Spinal cord (tissue), 10 donors: Measurements from ENCODE around the gene IL6ST. TPM values are rescaled to one million over a fixed set of nuclear protein-coding genes. Genes with fewer than 3 reads are reported as not detected.

Experiments used
- DNase-seq, 6 donors: peaks; one replicate each; pipeline versions ENCODE4 v3.0.0 to v3.0.0-alpha.2; 2013 to 2015; ENCODE audit warnings: low spot score in 6 of 6, low read depth in 4 of 6
- H3K27ac ChIP-seq: one replicate; pipeline ENCODE4 v1.5.1; 2013; ENCODE audit warnings: low read depth, low read length, control low read depth
- H3K27me3 ChIP-seq: one replicate; pipeline ENCODE4 v1.6.1; 2013; ENCODE audit warnings: low read length; ENCODE audit not compliant: control insufficient read depth, insufficient read depth
- H3K36me3 ChIP-seq: one replicate; pipeline ENCODE4 v1.6.1; 2013; ENCODE audit warnings: low read length; ENCODE audit not compliant: control insufficient read depth, insufficient read depth
- H3K4me1 ChIP-seq: one replicate; pipeline ENCODE4 v1.6.1; 2013; ENCODE audit warnings: low read length; ENCODE audit not compliant: control insufficient read depth, insufficient read depth
- H3K4me3 ChIP-seq: one replicate; pipeline ENCODE4 v1.5.1; 2013; ENCODE audit warnings: low read depth, low read length, control low read depth
- H3K9me3 ChIP-seq: one replicate; pipeline ENCODE4 v1.6.1; 2013; ENCODE audit warnings: low read length; ENCODE audit not compliant: control insufficient read depth, insufficient read depth
- WGBS: methylation state at CpG from one replicate; pipeline ENCODE4 v1.1.5; 2013; ENCODE audit warnings: missing lambda C conversion rate; ENCODE audit not compliant: insufficient coverage; 5-methylcytosine and 5-hydroxymethylcytosine counted together
- polyA plus RNA-seq, 2 donors: library from polyadenylated mRNA; unstranded; fragments of 120-200 nt; gene quantifications; one replicate each; pipeline ENCODE4 v1.2.1, GENCODE V29; 2013; ENCODE audit not compliant: insufficient read length in 2 of 2
- total RNA-seq, 2 donors: library from RNA; depleted of rRNA in 1 of 2; stranded (reverse); fragments of 120-200 nt in 1 of 2; fragments of >200 nt in 1 of 2; gene quantifications; one replicate each; pipeline versions ENCODE4 v1.2.3 to v1.2.4, GENCODE V29; 2013 to 2014
- donor health status: healthy.

The IL6ST gene
- total and polyA plus RNA-seq, 4 donors: 49.9 to 246 (median 145) TPM

GRCh38 chr5:55907927-55908326, 86.8 kb downstream of the IL6ST start:
- 90% methylated on average over 2 of the region's 7 CpGs for WGBS
- H3K27me3 ChIP-seq: no peaks in the 10 kb centered on the region
- no peak for DNase-seq
- no peaks in the 10 kb centered on the region for H3K36me3 ChIP-seq
- H3K9me3 ChIP-seq: no peaks in the 10 kb centered on the region
- no peak overlapping the region for H3K4me3 ChIP-seq
- H3K4me1 ChIP-seq: no peaks in the 10 kb centered on the region
- no peak overlapping the region for H3K27ac ChIP-seq

- no peaks in the 10 kb centered on the region for H3K36me3 ChIP-seq
These were observed 89.5 kb downstream of the IL6ST start for GRCh38 chr5:55905251-55905650.

GRCh38 chr5:55904152-55904551, 90.6 kb downstream of the IL6ST start:
- Histone ChIP-seq H3K27me3 (no peaks in the 10 kb centered on the region), H3K36me3 (no peaks in the 10 kb centered on the region), H3K27ac (no peak overlapping the region), H3K9me3 (no peaks in the 10 kb centered on the region), H3K4me1 (no peaks in the 10 kb centered on the region), H3K4me3 (no peak overlapping the region)
- 90% methylated on average over 3 of the region's 3 CpGs for WGBS
- DNase-seq: peak in 1 of 6 donors; percentile 56

More at GRCh38 chr5:55905251-55905650, 89.5 kb downstream of the IL6ST start:
- H3K27me3 ChIP-seq: no peaks in the 10 kb centered on the region
- no peak for DNase-seq
- H3K4me1 ChIP-seq: no peaks in the 10 kb centered on the region
- no peak overlapping the region for H3K27ac ChIP-seq
- no peak overlapping the region for H3K4me3 ChIP-seq
- no CpG with 5 or more reads among the region's 4 CpGs for whole genome bisulfite sequencing
- no peaks in the 10 kb centered on the region for H3K9me3 ChIP-seq

GRCh38 chr5:55903121-55903701, 91.6 kb downstream of the IL6ST start:
- Histone ChIP-seq H3K9me3 (no peaks in the 10 kb centered on the region), H3K27me3 (no peaks in the 10 kb centered on the region), H3K27ac (no peak overlapping the region), H3K36me3 (no peaks in the 10 kb centered on the region), H3K4me3 (no peak overlapping the region), H3K4me1 (no peaks in the 10 kb centered on the region)
- WGBS: 89% methylated on average over 19 of the region's 19 CpGs
- no peak for DNase-seq

- H3K4me3 ChIP-seq: no peak overlapping the region
- no peaks in the 10 kb centered on the region for H3K27me3 ChIP-seq
- no peaks in the 10 kb centered on the region for H3K36me3 ChIP-seq
- no peak overlapping the region for H3K27ac ChIP-seq
- H3K4me1 ChIP-seq: no peaks in the 10 kb centered on the region
- no peak for DNase-seq
- 97% methylated on average over 3 of the region's 5 CpGs for WGBS
- no peaks in the 10 kb centered on the region for H3K9me3 ChIP-seq
These were observed 92.1 kb downstream of the IL6ST start for GRCh38 chr5:55902696-55903095.

- Histone ChIP-seq H3K9me3 (no peaks in the 10 kb centered on the region), H3K36me3 (no peaks in the 10 kb centered on the region), H3K27me3 (no peaks in the 10 kb centered on the region), H3K27ac (no peak overlapping the region), H3K4me3 (no peak overlapping the region), H3K4me1 (no peaks in the 10 kb centered on the region)
- DNase-seq: no peak
These were observed 94.0 kb downstream of the IL6ST start for GRCh38 chr5:55900776-55901175.

GRCh38 chr5:55900068-55900467, 94.7 kb downstream of the IL6ST start:
- Histone ChIP-seq H3K4me3 (no peak overlapping the region), H3K27me3 (no peaks in the 10 kb centered on the region), H3K9me3 (no peaks in the 10 kb centered on the region), H3K36me3 (no peaks in the 10 kb centered on the region), H3K27ac (no peak overlapping the region), H3K4me1 (no peaks in the 10 kb centered on the region)
- no CpG with 5 or more reads among the region's 1 CpG for WGBS
- DNase-seq: no peak

GRCh38 chr5:55899344-55899743, 95.4 kb downstream of the IL6ST start:
- Histone ChIP-seq H3K36me3 (no peaks in the 10 kb centered on the region), H3K9me3 (no peaks in the 10 kb centered on the region), H3K4me1 (no peaks in the 10 kb centered on the region), H3K27ac (no peak overlapping the region), H3K27me3 (no peaks in the 10 kb centered on the region), H3K4me3 (no peak overlapping the region)
- 92% methylated on average over 4 of the region's 6 CpGs for WGBS
- no peak for DNase-seq

GRCh38 chr5:55897905-55898304, 96.9 kb downstream of the IL6ST start:
- 66% methylated on average over 8 of the region's 14 CpGs for WGBS
- Histone ChIP-seq H3K36me3 (no peaks in the 10 kb centered on the region), H3K27ac (no peak overlapping the region), H3K27me3 (no peaks in the 10 kb centered on the region), H3K4me1 (no peaks in the 10 kb centered on the region), H3K9me3 (no peaks in the 10 kb centered on the region), H3K4me3 (no peak overlapping the region)
- DNase-seq: peak in 1 of 6 donors; percentile 58

- Histone ChIP-seq H3K36me3 (no peaks in the 10 kb centered on the region), H3K4me3 (no peak overlapping the region), H3K27me3 (no peaks in the 10 kb centered on the region), H3K4me1 (no peaks in the 10 kb centered on the region), H3K9me3 (no peaks in the 10 kb centered on the region), H3K27ac (no peak overlapping the region)
- 95% methylated on average over 2 of the region's 8 CpGs for WGBS
- no peak for DNase-seq
These were observed 97.4 kb downstream of the IL6ST start for GRCh38 chr5:55897206-55897894.
